AG08396 (cell line): ENCODE measurements around the gene AFF1.
"Not testable (repeated sequence)": the region's sequence is repeated elsewhere in the genome, so short reads cannot be mapped to it uniquely, and the experiment has no call there.

Experiments used
- DNase-seq: peaks from one replicate; pipeline ENCODE4 v3.0.0; 2012; ENCODE audit warnings: low spot score, mixed read lengths

The AFF1 gene

DNA sequence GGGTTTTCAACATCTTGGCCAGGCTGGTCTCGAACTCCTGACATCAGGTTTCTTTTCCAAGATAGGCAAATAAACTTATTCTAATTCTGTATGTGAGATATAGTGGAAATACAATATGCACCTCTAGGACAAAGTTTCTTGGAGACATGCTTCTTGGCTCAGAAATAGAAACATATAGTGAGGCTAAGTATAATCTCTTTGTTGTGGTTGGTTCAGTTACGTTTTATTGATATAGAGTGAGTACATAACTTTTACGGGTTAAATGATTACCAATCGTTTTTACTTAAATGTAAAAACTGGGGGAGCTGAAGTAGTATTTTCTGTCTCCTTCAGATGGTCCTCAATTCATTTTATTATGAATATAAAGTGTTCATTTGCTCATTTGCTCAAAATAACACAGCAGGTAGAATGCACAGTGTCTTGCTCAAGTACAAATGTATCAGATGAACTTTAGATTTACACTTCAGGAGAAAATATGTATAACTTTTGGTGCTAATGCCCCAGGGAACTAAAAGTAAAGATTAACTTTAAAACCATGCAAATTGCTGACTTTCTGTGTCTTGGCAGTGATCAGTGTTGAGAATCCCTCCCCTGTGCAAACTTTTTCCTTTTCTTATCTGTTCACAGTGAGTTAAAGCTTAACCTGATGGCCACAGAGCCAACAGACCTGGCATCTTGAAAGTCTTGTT is 77.6 kb downstream of the AFF1 start:
- no peak for DNase-seq

DNA sequence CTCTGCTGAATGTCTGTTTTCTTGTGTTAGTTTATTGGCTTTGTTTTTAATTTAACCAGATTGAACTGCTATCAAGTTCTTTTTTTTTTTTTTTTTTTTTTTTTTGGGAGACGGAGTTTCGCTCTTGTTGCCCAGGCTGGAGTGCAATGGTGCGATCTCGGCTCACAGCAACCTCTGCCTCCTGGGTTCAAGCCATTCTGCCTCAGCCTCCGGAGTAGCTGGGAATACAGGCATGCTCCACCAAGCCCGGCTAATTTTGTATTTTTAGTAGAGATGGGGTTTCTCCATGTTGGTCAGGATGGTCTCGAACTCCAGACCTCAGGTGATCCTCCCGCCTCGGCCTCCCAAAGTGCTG is 78.1 kb downstream of the AFF1 start:
- DNase-seq: not testable (repeated sequence)

DNA sequence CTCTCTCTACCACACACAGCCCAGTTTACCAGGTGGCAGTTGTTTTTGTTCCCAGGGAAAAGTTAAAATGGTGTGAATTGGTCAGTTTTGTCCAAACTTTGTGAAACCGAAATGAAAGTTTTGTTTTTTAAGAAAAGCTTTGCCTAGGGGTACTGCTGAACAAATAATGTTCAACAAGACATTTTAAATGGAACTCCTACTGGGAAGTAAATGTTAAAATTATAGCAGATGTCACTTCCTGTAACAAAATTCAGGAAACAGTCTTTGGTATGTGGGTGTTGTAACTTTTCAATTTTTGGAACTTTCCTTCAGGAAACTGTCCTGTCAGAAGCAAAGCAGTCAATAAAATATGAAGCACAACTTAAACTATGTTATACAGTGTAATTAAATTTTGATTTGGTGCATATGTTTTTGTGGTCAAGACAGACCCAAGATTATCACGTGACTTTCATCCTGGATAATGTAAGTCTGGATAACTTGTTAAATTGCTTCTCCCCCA is 79.5 kb downstream of the AFF1 start:
- no peak for DNase-seq

DNA sequence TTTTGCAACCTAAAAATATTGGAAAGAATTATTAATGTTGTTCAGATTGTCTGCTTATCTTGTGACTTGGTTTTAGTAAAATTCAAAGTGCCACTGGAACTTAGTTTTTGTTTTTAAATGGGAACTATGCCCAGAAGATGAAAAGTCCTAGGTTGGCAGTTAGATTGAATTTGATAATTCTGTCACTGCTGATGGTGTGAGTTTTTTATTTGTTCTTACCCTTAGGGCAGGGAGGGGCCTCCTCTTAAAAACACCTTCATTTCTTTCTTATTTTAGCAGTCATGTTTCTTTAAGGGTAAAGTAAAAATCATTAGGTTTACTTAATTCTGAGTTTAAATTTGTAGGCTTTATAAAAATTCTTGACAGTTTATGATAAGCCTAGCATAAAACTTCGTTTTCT is 80.6 kb downstream of the AFF1 start:
- no peak for DNase-seq

DNA sequence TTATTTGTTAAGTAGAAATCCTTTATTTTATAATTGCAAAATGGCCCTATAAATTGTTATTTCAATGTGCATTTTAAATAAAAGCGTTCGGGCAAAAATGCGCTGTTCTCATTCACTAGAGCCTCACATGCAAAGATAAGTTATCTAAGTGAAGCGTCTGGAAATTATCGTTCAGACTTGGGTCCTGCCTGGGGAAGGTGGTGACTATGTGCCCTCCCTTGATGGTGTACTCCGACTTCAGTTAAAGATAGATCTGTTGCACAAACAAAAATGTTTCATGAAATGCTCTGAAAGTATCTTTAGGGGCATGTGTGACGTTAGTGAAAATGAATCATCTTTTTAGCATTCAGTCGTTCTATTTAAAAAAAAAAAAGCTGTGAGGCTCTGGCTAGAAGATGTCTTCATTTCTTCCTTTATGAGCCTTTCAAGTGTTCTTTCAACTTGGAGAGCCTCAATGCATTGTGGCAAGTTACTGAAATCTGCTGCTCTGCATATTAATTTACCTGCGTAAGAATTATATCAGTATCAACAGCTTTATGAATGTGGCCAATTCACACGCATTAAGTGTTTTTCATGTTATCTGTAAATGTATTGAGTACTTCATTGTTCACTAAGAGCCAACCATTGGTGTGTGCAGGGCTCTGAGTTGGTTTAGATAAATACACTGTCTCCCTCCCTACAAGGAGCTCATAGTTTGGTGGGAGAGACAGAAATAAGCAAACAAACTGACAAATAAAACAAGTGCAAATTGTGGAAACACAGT is 83.0 kb downstream of the AFF1 start:
- no peak for DNase-seq

DNA sequence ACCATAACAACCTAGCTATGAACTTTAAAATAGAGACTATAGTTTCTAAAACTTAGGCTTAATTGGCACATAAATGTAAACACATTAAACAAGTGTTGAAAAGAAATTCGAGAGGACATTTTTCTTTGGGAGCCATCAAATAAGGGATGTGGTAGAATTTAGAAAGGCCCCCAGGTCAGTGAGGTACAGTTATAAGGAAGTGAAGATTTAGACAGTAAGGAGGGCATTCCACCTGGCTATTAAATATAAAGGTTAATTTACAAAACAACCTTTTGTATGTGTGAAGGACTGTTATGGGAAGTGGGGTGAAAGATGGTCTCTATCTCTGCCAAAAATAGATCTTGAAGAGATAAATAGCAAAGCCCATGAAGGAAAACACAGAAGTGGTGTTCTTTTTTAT is 83.9 kb downstream of the AFF1 start:
- no peak for DNase-seq

DNA sequence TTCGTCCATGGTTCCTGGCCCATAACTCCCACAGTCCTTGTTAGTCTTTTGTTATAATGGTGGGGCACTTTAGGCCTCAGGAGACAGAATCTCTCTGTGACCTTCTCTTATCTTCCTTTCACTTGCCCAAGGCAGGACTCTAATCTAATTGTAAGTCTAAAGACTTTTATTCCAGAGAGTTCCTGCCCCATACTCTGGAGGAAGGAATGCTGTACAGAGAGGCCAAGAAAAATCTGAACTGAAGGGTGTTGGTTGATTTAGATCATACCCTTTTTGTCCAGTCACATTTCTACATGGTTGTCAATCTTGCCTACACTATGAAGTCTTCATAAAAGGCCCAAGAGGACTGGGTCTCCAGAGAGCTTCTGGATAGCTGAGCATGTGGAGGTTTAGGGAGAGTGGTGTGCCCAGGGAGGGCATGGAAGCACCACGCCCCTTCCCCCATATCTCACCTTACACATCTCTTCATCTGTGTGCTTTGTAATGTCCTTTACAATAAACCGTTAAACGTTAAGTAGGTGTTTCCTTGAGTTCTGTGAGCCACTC is 84.5 kb downstream of the AFF1 start:
- DNase-seq: no peak

DNA sequence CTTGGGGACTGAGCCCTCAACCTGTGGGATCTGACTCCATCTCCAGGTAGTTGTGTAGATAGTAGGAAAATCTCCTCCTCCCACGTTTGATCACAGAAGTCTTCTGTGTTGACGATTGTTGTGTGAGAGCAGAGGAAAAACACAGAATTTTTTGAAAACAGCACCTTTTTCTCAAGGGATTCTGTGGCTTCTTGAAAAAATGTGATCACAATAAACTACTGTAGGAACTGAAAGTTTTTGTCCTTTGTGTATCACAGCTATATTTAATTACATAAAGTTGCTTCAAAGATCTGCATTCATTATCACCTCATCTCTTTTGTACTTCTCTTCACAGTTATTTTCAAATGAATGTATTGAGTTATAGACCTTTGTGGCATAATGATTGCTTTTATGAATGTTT is 85.1 kb downstream of the AFF1 start:
- no peak for DNase-seq

DNA sequence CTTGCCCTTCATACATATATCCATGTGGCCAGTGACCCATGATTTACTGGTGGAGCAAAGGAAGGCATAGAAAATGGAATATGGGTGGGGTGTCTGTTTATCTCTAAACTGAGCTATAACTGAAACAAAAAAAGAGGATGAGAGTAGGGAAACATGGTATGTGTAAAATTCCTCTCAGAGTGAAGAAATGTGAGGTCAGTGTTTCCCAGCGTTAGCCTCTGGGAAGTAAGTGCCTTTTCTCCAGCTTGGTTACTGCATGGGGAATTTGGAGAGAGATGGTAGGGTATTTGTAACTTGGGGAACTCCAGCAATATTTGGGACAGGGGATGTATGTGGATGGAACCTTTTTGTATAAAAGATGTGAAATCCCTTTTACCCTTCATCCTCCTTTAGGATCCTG is 89.4 kb downstream of the AFF1 start:
- DNase-seq: no peak

DNA sequence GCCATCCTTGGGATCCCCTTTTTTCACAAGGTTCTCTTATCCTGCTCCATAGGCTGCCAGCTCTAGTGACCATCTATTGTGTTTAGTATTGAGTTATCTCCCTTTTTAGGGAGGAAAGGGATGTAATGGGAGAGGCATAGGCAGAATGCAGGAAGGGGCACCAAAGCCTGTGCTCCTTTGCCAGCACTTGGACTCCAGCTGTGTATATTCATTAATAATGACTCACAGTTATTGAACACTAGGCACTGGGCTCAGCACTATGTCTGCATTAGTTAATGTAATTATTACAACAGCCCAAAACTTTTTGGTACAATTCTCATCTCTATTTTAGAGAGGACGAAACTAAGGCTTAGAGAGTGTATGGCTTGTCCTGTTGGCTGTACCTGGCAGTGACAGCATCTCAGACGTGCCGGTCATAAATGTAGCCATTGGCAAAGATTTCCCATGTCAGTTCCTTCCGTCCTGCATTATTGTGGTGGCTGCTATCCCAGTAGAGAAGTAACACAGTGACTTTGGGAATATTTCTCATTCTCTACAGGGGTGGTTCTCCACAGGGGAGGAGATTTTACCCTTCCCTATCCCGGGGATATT is 90.3 kb downstream of the AFF1 start:
- no peak for DNase-seq

DNA sequence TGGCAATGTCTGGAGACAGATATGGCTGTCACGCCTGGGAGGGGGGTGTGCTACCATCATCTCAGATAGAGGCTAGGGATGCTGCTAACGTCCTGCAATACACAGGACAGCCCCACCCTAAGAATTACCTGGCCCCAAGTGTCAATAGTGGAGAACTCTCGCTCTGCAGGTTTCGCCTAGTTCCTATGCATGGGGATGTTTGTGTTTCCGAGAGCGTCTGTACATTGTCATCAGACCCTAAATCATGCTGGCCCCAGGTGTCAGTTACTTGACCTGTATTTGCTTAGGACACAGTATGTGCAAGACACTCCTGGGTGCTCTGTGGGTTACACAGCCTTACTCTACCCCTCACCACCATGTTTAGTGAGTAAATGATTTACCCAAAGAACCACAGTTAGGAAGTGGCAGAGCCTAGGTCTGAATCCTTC is 90.8 kb downstream of the AFF1 start:
- no peak for DNase-seq

DNA sequence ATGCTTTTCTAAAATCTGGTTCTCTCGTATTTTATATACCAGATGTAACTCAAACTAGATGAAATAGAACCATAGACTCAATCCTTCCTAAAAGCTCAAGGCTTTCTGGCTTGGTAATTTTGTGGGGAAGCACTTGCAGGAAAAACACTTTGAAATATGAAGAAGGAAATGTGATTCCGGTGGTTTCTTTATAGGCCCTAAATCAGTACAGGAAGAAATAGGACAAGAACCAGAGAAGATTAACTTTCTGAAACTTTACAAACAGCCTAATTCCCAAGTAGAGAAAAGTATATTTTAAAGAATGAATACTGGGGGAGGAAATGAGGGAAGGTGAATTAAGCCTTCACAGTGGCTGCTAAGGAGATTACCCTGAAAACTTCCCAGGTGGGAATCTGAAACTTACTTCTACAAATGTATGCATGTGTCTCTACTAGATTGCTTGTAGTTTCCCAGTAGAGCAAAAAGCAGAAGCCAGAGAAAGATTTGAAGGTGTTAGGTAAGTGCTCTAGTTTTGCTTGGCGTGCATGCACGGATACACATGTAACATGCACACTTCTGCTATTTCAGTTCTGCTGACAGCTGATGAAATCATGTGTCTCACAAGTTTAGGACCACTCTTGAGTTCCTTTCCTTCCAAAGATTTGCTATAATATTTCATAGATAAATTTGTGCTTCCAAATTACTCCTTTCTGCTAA is 92.1 kb downstream of the AFF1 start:
- no peak for DNase-seq

DNA sequence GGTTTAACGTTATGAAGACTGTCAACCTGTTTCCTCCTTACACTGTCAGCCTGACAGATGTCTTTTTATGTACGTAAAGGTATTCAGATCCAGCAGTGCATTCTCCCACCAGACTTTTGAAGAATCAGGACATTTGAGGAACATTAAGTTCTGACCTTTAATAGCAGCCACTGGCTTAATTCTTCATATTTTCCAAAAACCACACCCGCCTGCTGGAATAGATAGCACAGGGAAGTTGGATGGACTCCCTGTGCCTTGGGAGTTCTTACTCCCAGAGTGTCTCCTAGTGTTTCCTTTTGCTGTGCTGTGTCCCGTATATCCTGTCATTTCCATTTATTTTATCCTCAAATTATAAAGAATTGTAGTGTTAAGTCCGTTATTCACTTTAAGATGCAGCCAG is 94.5 kb downstream of the AFF1 start:
- no peak for DNase-seq

DNA sequence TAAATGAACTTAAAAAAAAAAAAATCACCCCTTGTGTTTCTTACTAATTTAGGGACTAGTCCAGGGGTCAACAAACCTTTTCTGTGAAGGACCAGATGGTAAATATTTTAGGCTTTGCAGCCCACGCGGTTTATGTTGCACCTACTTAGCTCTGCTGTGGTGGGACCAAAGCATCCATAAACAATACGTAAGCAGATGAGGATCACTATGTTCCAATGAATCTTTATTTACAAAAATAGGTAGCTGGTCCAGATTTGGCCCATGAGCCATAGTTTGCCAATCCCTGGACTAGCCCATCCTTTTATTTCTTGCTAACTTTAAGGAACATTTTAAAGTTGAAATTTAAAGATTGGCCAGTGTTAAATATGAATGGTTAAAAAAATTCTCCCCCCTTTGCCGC is 95.3 kb downstream of the AFF1 start:
- no peak for DNase-seq

DNA sequence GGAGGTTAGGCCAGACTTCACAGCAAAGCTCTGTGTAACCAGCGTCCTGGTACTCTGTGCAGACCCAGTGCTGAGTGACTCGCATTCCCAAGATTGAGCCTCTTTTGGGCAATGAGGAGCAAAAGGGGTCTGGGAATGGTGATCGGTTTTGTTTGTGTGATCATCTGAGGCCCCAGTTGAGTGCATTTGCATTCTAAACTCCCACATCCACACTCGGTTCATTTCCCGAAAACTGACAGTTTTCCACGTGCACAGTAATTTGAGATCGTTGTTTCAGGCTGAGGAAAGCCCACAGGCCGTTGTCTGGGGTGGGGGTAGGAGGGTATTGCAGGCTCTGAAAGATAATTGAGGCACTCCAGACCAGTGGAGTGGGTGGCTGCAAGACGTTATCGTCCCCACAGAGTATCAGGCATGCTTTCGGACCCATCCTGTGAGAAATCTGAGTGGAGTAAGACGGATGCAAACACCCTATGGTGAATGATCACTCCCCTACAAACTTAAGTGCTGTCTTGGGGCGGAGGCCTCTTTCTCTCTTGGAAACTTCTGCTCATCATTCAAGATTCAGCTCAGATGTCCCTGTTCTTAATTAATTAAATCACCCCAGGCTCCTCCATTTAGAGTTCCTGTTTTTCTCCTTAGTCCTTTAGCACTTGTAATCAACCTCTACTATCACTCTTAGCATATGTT is 96.1 kb downstream of the AFF1 start:
- DNase-seq: no peak

DNA sequence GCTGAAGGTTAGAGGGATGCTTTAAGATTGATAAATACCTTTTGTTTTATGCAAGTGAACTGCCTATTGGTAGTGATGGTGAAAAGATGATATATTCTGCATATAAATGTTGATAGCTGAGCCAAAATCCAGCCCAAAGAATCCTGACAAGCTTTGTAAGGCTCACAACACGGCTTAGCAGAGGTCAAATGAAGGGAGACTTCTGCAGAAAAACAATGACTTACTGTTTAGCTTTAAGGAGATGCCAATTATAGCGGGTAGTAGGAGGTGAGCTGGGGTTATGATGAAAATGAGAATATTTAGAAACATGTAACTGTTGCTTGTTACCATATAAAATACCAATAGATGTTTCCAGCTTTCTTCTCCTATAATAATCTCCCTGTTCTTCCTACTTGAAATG is 97.1 kb downstream of the AFF1 start:
- no peak for DNase-seq

DNA sequence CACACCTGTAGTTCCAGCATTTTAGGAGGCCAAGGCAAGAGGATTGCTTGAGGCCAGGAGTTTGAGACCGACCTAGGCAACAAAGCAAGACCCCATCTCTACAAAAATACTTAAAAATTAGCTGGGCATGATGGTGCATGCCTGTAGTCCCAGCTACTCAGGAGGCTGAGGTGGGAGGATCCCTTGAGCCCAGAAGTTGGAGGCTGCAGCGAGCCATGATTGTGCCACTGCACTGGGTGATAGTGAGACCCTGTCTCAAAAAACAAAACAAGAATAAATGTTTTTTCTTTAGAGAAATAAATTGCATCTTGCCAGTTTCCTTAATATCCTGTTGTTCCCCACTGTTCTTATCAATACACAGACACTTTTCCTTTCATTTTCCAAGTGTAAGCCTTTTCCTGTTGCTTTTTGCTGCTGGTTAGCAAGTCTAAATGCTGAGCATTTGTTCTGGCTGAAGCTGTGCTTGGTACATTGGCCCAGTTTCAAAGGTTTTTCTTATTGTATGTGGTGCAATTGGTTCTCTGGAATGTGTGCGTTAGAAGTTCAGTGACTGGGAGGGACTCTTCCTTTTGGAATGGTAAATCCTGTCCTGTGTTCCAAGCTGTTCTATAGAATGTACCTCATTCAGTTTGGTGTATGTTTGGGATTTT is 98.2 kb downstream of the AFF1 start:
- peak; percentile 36 for DNase-seq

DNA sequence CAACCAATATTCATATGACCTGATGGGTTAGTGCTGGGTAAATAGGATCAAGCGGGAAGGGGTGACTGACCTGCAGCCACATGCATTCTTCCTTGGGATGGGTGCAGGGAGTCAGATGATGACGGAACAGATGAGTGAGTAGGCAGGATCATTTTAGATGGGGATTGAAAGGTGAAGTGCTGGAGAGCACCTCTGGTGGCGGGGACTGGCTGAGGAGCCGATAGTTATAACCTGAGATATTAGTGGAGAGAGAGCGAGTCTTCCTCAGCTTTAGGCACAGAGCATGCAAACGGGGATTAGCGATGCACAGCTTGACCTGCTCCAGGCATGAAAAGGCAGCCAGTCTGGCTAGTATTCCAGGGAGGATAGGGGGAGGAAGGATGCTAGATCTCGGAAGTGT is 99.1 kb downstream of the AFF1 start:
- no peak for DNase-seq

DNA sequence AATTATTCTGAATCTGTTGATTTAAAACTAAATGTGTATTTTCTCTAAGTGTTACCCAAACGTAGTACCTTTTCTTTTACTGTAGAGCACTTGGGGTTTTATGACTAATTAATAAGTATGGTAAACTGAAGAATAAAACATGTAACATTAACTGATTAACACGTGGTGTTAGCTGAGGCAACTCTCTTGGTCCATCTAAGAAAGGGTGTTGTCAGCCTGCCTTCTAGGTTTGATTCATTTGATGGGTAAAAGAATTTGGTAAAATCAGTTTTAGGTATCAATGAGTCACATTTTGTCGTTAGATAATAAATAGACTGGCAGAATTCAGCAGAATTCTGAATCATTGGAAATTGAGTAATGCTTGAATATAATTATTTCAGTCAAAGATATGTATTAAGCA is 99.7 kb downstream of the AFF1 start:
- DNase-seq: no peak

DNA sequence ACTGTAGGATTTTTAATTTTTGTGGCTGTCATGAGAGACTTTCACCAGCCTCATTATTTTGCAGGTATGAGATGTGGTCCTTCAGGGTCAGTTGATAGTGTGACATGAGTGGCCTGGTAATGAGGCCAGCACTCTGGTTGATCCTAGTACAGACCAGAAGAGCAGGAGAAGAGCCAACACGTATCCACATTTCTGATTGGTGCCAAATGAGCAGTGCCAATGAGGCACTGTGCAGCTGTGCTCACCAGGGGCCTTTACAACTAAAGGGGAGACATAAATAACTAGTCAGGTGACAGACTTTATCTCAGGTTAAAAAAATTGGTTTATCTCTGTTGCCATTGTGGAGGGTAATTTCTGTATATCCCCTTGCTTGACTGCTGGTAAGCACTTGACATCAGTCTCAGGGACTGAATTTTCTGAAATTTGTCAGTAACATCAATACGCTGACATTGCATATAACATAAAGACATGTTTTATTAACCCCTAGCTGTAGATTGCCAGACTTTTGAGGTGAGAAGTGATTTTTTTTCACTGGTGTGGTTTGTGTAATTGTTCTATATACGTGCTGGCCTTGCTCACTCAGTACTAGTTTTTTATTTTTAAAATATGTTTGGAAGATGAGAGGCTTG is 101.2 kb downstream of the AFF1 start:
- DNase-seq: no peak

DNA sequence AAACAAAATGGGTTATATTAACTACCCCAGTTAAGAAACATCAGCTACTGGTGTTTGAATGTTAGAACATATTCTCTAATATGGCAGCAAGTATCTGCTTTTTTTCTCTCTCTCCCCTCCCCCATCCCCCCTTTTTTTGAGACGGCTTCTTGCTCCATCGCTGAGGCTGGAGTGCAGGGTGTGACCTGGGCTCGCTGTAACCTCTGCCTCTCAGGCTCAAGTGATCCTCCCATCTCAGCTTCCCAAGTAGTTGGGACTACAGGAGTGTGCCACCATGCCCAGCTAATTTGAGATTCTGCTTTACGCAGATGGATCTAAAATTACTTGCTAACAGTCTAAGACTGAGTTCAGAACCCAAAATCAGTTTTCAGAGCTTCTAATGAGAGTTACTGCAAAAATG is 101.9 kb downstream of the AFF1 start:
- DNase-seq: no peak
